Spleen (tissue), 11 donors: Measurements from ENCODE around the gene PARD3B. TPM values are rescaled to one million over a fixed set of nuclear protein-coding genes. Genes with fewer than 3 reads are reported as not detected.

Experiments used
- DNase-seq: peaks from one replicate; pipeline ENCODE4 v3.0.0-alpha.2; 2020
- H3K27ac ChIP-seq, 8 donors: fragments of 200-600 bp; sonication (generic) in 7 of 8; 1 replicate in 4 of 8; 2 replicates in 4 of 8; pipeline versions ENCODE4 v1.5.0 to v1.8.0; 2016 to 2021; ENCODE audit warnings: inconsistent platforms in 4 of 8, mild to moderate bottlenecking in 4 of 8, moderate library complexity in 1 of 8
- H3K27me3 ChIP-seq, 7 donors: fragments of 200-600 bp; sonication (generic) in 6 of 7; replicated peaks in 1 of 7; 1 replicate in 4 of 7; 2 replicates in 3 of 7; pipeline versions ENCODE4 v1.5.0 to v1.8.0; 2016 to 2021; ENCODE audit warnings: inconsistent platforms in 3 of 7, mild to moderate bottlenecking in 1 of 7
- H3K36me3 ChIP-seq, 6 donors: fragments of 200-600 bp; sonication (generic) in 5 of 6; 1 replicate in 4 of 6; 2 replicates in 2 of 6; pipeline versions ENCODE4 v1.5.0 to v1.8.0; 2016 to 2021; ENCODE audit warnings: inconsistent platforms in 2 of 6
- H3K4me1 ChIP-seq, 6 donors: fragments of 200-600 bp; sonication (generic) in 5 of 6; 1 replicate in 3 of 6; 2 replicates in 3 of 6; pipeline versions ENCODE4 v1.5.0 to v1.8.0; 2016 to 2021; ENCODE audit warnings: inconsistent platforms in 3 of 6
- H3K4me3 ChIP-seq, 8 donors: fragments of 200-600 bp; sonication (generic) in 7 of 8; 1 replicate in 4 of 8; 2 replicates in 4 of 8; pipeline versions ENCODE4 v1.5.0 to v1.8.0; 2016 to 2021; ENCODE audit warnings: inconsistent platforms in 4 of 8, mild to moderate bottlenecking in 4 of 8, moderate library complexity in 2 of 8
- H3K9me3 ChIP-seq, 8 donors: fragments of 200-600 bp; sonication (generic) in 7 of 8; 1 replicate in 4 of 8; 2 replicates in 4 of 8; pipeline versions ENCODE4 v1.5.0 to v1.8.0; 2016 to 2021; ENCODE audit warnings: inconsistent platforms in 4 of 8
- CTCF ChIP-seq, 11 experiments: fragments of 200-600 bp in 7 of 11; fragments of 450-650 bp in 4 of 11; sonication (generic) in 4 of 11; IDR thresholded peaks in 8 of 11; conservative IDR thresholded peaks in 3 of 11; 1 replicate in 7 of 11; 2 replicates in 4 of 11; pipeline versions ENCODE4 v1.4.0 to v1.8.0; 2016 to 2021; ENCODE audit warnings: antibody characterized with exemption in 11 of 11, inconsistent platforms in 4 of 11, mild to moderate bottlenecking in 1 of 11
- POLR2A ChIP-seq, 3 donors: fragments of 450-650 bp; IDR thresholded peaks; one replicate each; pipeline ENCODE4 v1.5.1; 2017; ENCODE audit warnings: antibody characterized with exemption in 3 of 3, mild to moderate bottlenecking in 1 of 3
- POLR2AphosphoS5 ChIP-seq, 3 donors: sonication (generic); formaldehyde crosslinking; IDR thresholded peaks; one replicate each; pipeline ENCODE4 v1.5.1; 2017; ENCODE audit warnings: antibody characterized with exemption in 3 of 3
- WGBS, 5 donors: extraction: QIAGEN DNeasy Blood & Tissue Kit in 3 of 5; methylation state at CpG; one replicate each; pipeline versions ENCODE4 v1.1.5 to v1.1.7; 2013 to 2018; 5-methylcytosine and 5-hydroxymethylcytosine counted together
- intact Hi-C: fragments of 100-400 bp; cut with DNase I; formaldehyde crosslinking; loops from one replicate; pipeline ENCODE4 v1.15.0; 2023; ENCODE audit warnings: low total_unique reads
- polyA plus RNA-seq, 3 donors: library from polyadenylated mRNA; stranded (reverse); fragments of 200-250 nt; gene quantifications; one replicate each; pipeline ENCODE4 v1.2.1, GENCODE V29; 2013
- total RNA-seq, 7 donors: library from RNA; depleted of rRNA in 3 of 7; stranded (reverse); fragments of >200 nt in 3 of 7; fragmentation: NEBNext Ultra II Directional in 4 of 7; extraction: Animal tissue kit (Norgen Biotek cat#: 25700) in 4 of 7; gene quantifications; one replicate each; pipeline versions ENCODE4 v1.1.0 to v1.2.1, GENCODE V29; 2016 to 2021
- donor health status: healthy with polysubstance abuse.
- donor health status: DM: no; HTN: no; CAD: no; lungs with moderate emphysema.
- donor health status: DM: no; HTN: no; CAD: no.
- donor health status: Bipolar disorder and iron deficiency.
- donor health status: healthy.
- donor health status: DM: no; HTN: no; CAD: no.
- donor health status: DM: yes; HTN: yes; CAD: no.

PARD3B gene
- total and polyA plus RNA-seq, 10 donors, result 0.85 to 27.8 (median 14.7) TPM

GRCh38 chr2:205590759-205591158 lies 1045.5 kb downstream of the PARD3B start:
- TF ChIP-seq POLR2A (IDR thresholded peaks at IDR 0.05) (no peak), POLR2AphosphoS5 (IDR thresholded peaks at IDR 0.05) (no peak), CTCF (IDR thresholded peaks at IDR 0.05 in 8 of 11, conservative IDR thresholded peaks at IDR 0.05 in 3 of 11) (no peak)
- H3K27me3 ChIP-seq, result no peaks in the 10 kb centered on the region
- intact Hi-C loops, result no loop called here
- no peak overlapping the region for H3K27ac ChIP-seq
- no peak for DNase-seq
- 54 to 77% (median 71%) methylated on average over 2 of the region's 2 CpGs for WGBS, 5 donors
- no peaks in the 10 kb centered on the region for H3K9me3 ChIP-seq
- H3K4me1 ChIP-seq, result no peaks in the 10 kb centered on the region
- no peaks in the 10 kb centered on the region for H3K36me3 ChIP-seq
- no peak overlapping the region for H3K4me3 ChIP-seq

- 58 to 88% (median 77%) methylated on average over 4 of the region's 4 CpGs for WGBS, 5 donors
- no peak overlapping the region for H3K4me3 ChIP-seq
- no peaks in the 10 kb centered on the region for H3K9me3 ChIP-seq
- intact Hi-C loops, result no loop called here
- H3K27me3 ChIP-seq, result no peaks in the 10 kb centered on the region
- no peak for TF ChIP-seq POLR2A (IDR thresholded peaks at IDR 0.05)
- no peak for TF ChIP-seq CTCF (IDR thresholded peaks at IDR 0.05 in 8 of 11, conservative IDR thresholded peaks at IDR 0.05 in 3 of 11)
- no peak for TF ChIP-seq POLR2AphosphoS5 (IDR thresholded peaks at IDR 0.05)
- no peak overlapping the region for H3K27ac ChIP-seq
- H3K4me1 ChIP-seq, result no peaks in the 10 kb centered on the region
- no peaks in the 10 kb centered on the region for H3K36me3 ChIP-seq
- no peak for DNase-seq
Measured at GRCh38 chr2:205593891-205594290, 1048.6 kb downstream of the PARD3B start.

- no peak overlapping the region for H3K4me3 ChIP-seq
- no peak for DNase-seq
- no peak overlapping the region for H3K27ac ChIP-seq
- H3K9me3 ChIP-seq, result peaks cover 0 to 9% (median 0%) of the 10 kb centered on the region in 8 donors
- no peaks in the 10 kb centered on the region for H3K36me3 ChIP-seq
- 90 to 96% (median 91%) methylated on average over 2 of the region's 2 CpGs for WGBS, 5 donors
- no peak for TF ChIP-seq POLR2A (IDR thresholded peaks at IDR 0.05)
- no peak for TF ChIP-seq CTCF (IDR thresholded peaks at IDR 0.05 in 8 of 11, conservative IDR thresholded peaks at IDR 0.05 in 3 of 11)
- TF ChIP-seq POLR2AphosphoS5 (IDR thresholded peaks at IDR 0.05), result no peak
- intact Hi-C loops, result no loop called here
- no peaks in the 10 kb centered on the region for H3K4me1 ChIP-seq
- no peaks in the 10 kb centered on the region for H3K27me3 ChIP-seq
Measured at GRCh38 chr2:205596581-205596980, 1051.3 kb downstream of the PARD3B start.

GRCh38 chr2:205605638-205606304 lies 1060.5 kb downstream of the PARD3B start:
- no peak overlapping the region for H3K27ac ChIP-seq
- WGBS, 5 donors, result 78 to 95% (median 92%) methylated on average over 6 to 11 of the region's 11 CpGs
- H3K4me1 ChIP-seq, result no peaks in the 10 kb centered on the region
- H3K36me3 ChIP-seq, result no peaks in the 10 kb centered on the region
- peaks cover 0 to 33% (median 20%) of the 10 kb centered on the region in 8 donors for H3K9me3 ChIP-seq
- DNase-seq, result no peak
- TF ChIP-seq POLR2AphosphoS5 (IDR thresholded peaks at IDR 0.05), result no peak
- H3K4me3 ChIP-seq, result no peak overlapping the region
- intact Hi-C loops, result no loop called here
- H3K27me3 ChIP-seq, result peaks cover 0 to 6% (median 0%) of the 10 kb centered on the region in 7 donors
